ENCODE measurements around the gene DAB2IP. TPM values are rescaled to one million over a fixed set of nuclear protein-coding genes. Genes with fewer than 3 reads are reported as not detected.

Gene DAB2IP
- total RNA-seq, 3 donors from 2014 or later: 109 to 157 (median 111) TPM

GRCh38 chr9:121773954-121774714 is 122.7 kb downstream of the DAB2IP start:
- H3K36me3 ChIP-seq (ENCODE audit: low read depth): no peaks in the 10 kb centered on the region
- no peak for TF ChIP-seq CTCF (IDR thresholded peaks at IDR 0.05)

GRCh38 chr9:121774715-121775613 is 123.5 kb downstream of the DAB2IP start:
- no peaks in the 10 kb centered on the region for H3K4me1 ChIP-seq (ENCODE audit: low read depth)
- no peak overlapping the region for H3K4me3 ChIP-seq
- no peaks in the 10 kb centered on the region for H3K9me3 ChIP-seq
- intact Hi-C loops (cut with DNase I, micrococcal nuclease): no loop called here
- no peak for ATAC-seq
- peak in 2 of 3 donors; percentile 20 to 27 for DNase-seq
- no peaks in the 10 kb centered on the region for H3K36me3 ChIP-seq (ENCODE audit: low read depth)
- TF ChIP-seq CTCF (IDR thresholded peaks at IDR 0.05): no peak

More at GRCh38 chr9:121773954-121774714, 122.7 kb downstream of the DAB2IP start:
- Histone ChIP-seq H3K4me1 (ENCODE audit: low read depth) (no peaks in the 10 kb centered on the region), H3K9me3 (no peaks in the 10 kb centered on the region), H3K4me3 (no peak overlapping the region)
- intact Hi-C loops (cut with DNase I, micrococcal nuclease): no loop called here
- ATAC-seq (peak; percentile 5), DNase-seq (peak in 2 of 3 donors; percentile 18 to 45)

- Histone ChIP-seq H3K4me3 (no peak overlapping the region), H3K36me3 (ENCODE audit: low read depth) (no peaks in the 10 kb centered on the region), H3K4me1 (ENCODE audit: low read depth) (no peaks in the 10 kb centered on the region), H3K9me3 (no peaks in the 10 kb centered on the region)
- ATAC-seq (no peak), DNase-seq (peak in 1 of 3 donors; percentile 15)
- no peak for TF ChIP-seq CTCF (IDR thresholded peaks at IDR 0.05)
- intact Hi-C loops (cut with DNase I, micrococcal nuclease): no loop called here
These were observed 124.7 kb downstream of the DAB2IP start for GRCh38 chr9:121776001-121776738.

GRCh38 chr9:121776739-121777637 is 125.6 kb downstream of the DAB2IP start:
- no peaks in the 10 kb centered on the region for H3K9me3 ChIP-seq
- DNase-seq: no peak
- no peak for ATAC-seq
- H3K36me3 ChIP-seq (ENCODE audit: low read depth): peaks cover 2% of the 10 kb centered on the region
- no peaks in the 10 kb centered on the region for H3K4me1 ChIP-seq (ENCODE audit: low read depth)
- intact Hi-C loops (cut with DNase I, micrococcal nuclease): no loop called here
- no peak for TF ChIP-seq CTCF (IDR thresholded peaks at IDR 0.05)
- H3K4me3 ChIP-seq: no peak overlapping the region
